GM18858 (cell line): ENCODE measurements around the gene PARN.

Experiments used
- ATAC-seq: cut with Tn5 transposase; IDR thresholded peaks from one replicate; pipeline ENCODE4 v1.9.1; 2021; ENCODE audit not compliant: unreplicated experiment

The PARN gene

GRCh38 chr16:14501331-14502255 is 128.5 kb downstream of the PARN start:
- ATAC-seq: no peak

DNA sequence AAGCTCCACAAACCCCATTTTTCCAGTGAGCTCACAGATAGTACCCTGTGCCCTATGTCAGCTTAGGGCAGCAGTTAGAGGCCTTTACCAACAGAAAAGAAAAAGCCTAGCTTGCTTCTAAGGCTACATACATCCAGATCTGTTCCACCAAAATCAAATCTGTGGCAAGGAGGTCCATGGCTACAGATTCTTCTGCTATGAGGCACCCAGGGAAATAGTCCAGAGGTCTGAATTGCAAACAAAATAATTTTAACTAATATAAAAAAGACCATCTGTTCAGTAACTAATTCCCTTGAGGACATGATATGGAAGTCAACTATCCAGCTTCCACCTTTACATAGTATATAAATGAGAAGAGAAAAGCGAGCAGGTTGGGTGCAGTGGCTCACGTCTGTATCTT is 129.3 kb downstream of the PARN start:
- ATAC-seq: no peak

GRCh38 chr16:14499110-14499509 is 130.9 kb downstream of the PARN start:
- no peak for ATAC-seq

GRCh38 chr16:14497245-14498082 is 132.6 kb downstream of the PARN start:
- ATAC-seq: no peak

DNA sequence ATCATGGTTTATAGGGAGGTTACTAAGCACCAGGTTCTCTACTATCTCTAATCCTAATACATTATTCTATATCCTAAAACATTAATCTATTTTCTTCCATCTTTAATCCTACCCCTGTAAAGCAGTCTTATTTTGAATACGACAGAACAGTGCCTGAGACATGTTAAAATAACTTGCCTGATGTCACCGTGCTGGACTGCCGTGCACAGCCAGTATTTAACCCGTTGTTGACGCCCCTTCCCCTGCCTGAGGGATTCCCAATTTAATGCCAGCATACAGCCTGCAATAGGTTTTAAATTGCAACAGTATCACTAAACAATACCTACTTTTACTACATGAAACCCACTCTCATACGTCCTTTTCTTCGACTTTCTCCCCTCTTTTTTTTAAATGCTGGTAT is 133.3 kb downstream of the PARN start:
- ATAC-seq: no peak

- ATAC-seq: no peak
Measured at GRCh38 chr16:14496047-14496770, 133.9 kb downstream of the PARN start.

GRCh38 chr16:14495213-14496046 is 134.6 kb downstream of the PARN start:
- ATAC-seq: no peak

DNA sequence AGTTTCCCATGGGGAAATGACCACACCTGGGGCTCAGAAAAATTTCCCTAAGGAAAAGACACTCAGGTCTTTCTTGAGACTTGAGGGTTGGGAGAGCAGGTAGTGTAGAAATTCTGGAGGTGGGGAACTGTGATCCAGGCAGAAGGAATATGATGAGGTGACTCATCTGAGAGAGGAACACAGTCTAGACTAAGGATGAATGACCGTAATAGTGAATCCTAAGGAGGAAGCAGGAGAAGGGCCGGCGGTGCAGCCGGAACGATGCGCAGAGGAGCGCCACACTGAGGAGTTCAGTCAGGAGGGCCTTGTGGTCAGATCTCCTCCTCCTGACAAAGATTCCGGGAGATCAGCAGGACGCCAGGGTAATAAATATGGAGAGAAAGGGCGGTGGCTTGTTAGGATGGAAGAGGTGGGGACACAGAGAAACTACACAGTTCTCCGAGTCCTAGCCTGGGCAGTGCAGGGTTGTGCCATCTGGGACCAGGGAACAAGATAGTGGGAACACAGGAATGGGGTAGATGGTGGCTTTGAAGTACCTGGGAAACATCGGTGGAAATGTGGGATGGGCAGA is 135.6 kb downstream of the PARN start:
- no peak for ATAC-seq

DNA sequence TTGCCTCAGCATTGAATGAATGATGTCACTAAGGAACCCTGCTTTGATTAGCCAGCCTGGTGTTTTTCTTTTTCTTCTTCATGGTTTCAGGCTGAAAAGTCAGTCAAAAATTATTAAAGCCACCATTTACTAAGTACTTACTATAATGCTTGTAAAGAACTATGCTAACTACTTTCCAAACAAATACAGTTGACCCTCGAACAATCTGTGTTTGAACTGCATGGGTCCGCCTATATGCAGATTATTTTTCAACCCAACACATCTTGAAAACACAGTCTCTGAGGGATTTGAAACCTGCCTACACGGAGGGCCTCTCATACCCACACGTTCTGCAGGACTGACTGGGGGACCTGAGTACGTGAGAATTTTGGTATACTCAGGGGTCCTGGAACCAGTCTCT is 136.3 kb downstream of the PARN start:
- no peak for ATAC-seq

GRCh38 chr16:14492614-14493013 is 137.4 kb downstream of the PARN start:
- ATAC-seq: no peak

DNA sequence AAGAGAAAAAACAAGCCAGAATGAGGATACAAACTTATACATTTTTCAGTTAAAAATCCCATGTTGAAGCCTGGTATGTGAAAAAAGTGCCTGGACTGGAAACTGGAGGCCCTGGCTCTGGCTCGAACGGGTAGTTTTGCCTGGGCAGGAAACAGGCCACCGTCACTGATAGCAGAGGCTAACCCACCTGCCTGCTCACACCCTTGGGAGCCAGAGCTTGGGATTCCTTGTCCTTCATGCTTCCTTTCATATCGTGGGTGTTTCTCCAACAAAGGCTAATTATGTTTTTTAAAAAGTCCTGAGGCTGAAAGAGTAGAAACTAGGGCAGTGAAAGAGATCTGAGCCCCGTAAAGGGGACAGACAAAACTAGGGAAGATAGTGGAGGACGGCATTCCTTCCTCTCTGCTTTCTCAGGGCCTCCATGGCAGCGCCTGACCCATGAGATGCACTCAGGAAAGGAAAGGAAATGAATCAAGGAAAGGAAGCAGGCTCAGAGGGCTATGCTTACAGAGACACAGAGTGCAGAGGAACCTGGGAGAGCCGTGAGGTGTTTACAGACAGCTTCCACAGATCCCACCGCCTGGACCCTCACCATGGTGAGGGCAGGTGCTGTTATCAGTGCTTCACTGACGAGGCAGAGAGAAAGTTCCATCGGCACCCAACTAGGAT is 138.1 kb downstream of the PARN start:
- ATAC-seq: no peak

DNA sequence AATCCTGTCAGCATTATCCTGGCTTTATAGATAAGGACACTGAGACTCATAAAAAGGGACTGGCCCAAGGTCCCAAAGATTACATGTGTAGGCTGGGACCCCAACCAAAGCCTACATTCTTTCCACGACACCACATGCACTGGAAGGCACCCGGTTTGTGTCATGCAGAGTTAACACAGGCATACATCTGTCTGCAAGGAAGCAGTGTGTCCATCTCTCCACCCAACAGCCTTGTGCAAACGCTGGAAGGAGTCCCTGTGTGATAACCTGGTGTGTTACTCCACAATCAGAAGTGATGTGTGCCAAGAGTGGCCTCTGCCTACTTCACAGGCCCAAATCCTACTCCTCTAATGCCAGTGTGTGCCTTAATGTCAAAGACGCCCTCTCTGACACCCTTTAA is 139.8 kb downstream of the PARN start:
- no peak for ATAC-seq

GRCh38 chr16:14489460-14489859 is 140.6 kb downstream of the PARN start:
- no peak for ATAC-seq

GRCh38 chr16:14487579-14487978 is 142.5 kb downstream of the PARN start:
- ATAC-seq: no peak

GRCh38 chr16:14486520-14487303 is 143.3 kb downstream of the PARN start:
- ATAC-seq: no peak

DNA sequence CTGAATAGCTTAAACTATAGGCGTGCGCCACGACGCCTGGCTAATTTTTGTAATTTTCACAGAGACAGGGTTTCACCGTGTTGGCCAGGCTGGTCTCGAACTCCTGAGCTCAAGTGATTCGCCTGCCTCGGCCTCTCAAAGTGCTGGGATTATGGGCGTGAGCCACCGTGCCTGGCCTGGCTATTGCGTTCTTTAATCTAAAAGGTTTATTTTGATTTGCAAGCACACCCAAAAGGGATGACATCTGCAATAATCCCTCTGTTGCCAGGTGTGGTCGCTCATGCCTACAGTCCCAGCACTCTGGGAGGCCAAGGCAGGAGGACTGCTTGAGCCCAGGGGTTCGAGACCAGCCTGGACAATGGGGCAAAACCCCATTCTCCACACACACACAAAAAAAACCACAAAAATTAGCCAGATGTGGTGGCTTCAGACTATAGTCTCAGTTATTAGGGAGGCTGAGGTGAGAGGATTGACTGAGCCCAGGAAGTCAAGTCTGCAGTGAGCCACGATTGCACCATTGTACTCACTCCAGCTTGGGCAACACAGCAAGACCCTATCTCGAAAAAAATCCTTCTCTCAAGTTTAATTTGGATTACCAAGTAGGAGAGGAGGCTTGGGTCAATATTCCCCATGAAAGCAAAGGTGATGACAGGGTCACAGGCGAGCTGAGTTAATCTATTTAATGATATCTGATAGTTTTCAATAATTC is 144.1 kb downstream of the PARN start:
- ATAC-seq: no peak

DNA sequence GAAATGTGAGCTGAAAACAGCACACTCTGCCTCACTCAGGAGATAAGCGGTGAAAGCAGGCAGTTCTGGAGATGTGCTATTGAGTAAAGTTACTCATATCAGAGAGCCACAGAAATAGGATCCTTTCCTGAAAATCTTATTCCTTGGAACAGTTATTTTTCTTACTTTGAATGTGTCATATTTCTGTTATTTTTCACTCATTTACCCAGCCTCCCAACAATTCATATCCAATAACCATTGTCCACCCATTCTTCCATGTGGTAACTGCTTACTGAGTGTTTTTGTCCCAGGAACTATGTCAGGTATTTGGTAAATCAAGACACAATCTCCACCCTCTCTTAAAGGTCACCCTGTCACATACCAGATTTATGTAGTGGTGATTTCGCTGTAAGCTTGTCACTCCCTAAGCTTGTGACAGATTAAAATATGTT is 144.9 kb downstream of the PARN start:
- ATAC-seq: no peak

- ATAC-seq: no peak
Measured at GRCh38 chr16:14483819-14484385, 146.2 kb downstream of the PARN start.
